ENCODE measurements around the gene TMCO2.

GRCh38 chr1:40268211-40268610 is 20.5 kb downstream of the TMCO2 start:
- TF ChIP-seq CTCF (IDR thresholded peaks at IDR 0.05 in 8 of 11, conservative IDR thresholded peaks at IDR 0.05 in 3 of 11), result no peak
- no peak for TF ChIP-seq POLR2A (IDR thresholded peaks at IDR 0.05)
